ENCODE data around the gene MNT. TPM values are rescaled to one million over a fixed set of nuclear protein-coding genes. Genes with fewer than 3 reads are reported as not detected.

The MNT gene
- total RNA-seq, 1 donor from 2014 or later, result 9.9 TPM

GRCh38 chr17:2435181-2435741 is 34.4 kb upstream of the MNT start:
- Histone ChIP-seq H3K36me3 (peaks cover 71% of the 10 kb centered on the region), H3K27ac (replicated peaks) (no peak overlapping the region), H3K4me3 (no peak overlapping the region), H3K27me3 (ENCODE audit: low read depth) (no peaks in the 10 kb centered on the region), H3K9me3 (replicated peaks) (no peaks in the 10 kb centered on the region), H3K4me1 (no peaks in the 10 kb centered on the region)
- no peak for DNase-seq
- TF ChIP-seq CTCF (IDR thresholded peaks at IDR 0.05; ENCODE audit: borderline replicate concordance), result no peak
- intact Hi-C loops (cut with micrococcal nuclease), result no loop called here

GRCh38 chr17:2433696-2434095 is 32.8 kb upstream of the MNT start:
- Histone ChIP-seq H3K36me3 (peaks cover 55% of the 10 kb centered on the region), H3K4me3 (no peak overlapping the region), H3K27ac (replicated peaks) (no peak overlapping the region), H3K4me1 (no peaks in the 10 kb centered on the region), H3K27me3 (ENCODE audit: low read depth) (no peaks in the 10 kb centered on the region), H3K9me3 (replicated peaks) (no peaks in the 10 kb centered on the region)
- DNase-seq, result no peak
- intact Hi-C loops (cut with micrococcal nuclease), result no loop called here
- TF ChIP-seq CTCF (IDR thresholded peaks at IDR 0.05; ENCODE audit: borderline replicate concordance), result no peak

GRCh38 chr17:2427910-2428309 is 27.1 kb upstream of the MNT start:
- no peaks in the 10 kb centered on the region for H3K27me3 ChIP-seq (ENCODE audit: low read depth)
- no peak for TF ChIP-seq CTCF (IDR thresholded peaks at IDR 0.05; ENCODE audit: borderline replicate concordance)
- H3K4me1 ChIP-seq, result peaks cover 6% of the 10 kb centered on the region
- no peak overlapping the region for H3K4me3 ChIP-seq
- DNase-seq, result no peak
- intact Hi-C loops (cut with micrococcal nuclease), result no loop called here
- H3K36me3 ChIP-seq, result peaks cover 4% of the 10 kb centered on the region
- H3K27ac ChIP-seq (replicated peaks), result no peak overlapping the region
- no peaks in the 10 kb centered on the region for H3K9me3 ChIP-seq (replicated peaks)

GRCh38 chr17:2427215-2427614 is 26.4 kb upstream of the MNT start:
- Histone ChIP-seq H3K4me1 (peaks cover 6% of the 10 kb centered on the region), H3K9me3 (replicated peaks) (no peaks in the 10 kb centered on the region), H3K27me3 (ENCODE audit: low read depth) (no peaks in the 10 kb centered on the region), H3K4me3 (no peak overlapping the region), H3K27ac (replicated peaks) (no peak overlapping the region), H3K36me3 (no peaks in the 10 kb centered on the region)
- no peak for DNase-seq
- intact Hi-C loops (cut with micrococcal nuclease), result no loop called here
- no peak for TF ChIP-seq CTCF (IDR thresholded peaks at IDR 0.05; ENCODE audit: borderline replicate concordance)

GRCh38 chr17:2423271-2423670 is 22.4 kb upstream of the MNT start:
- no peaks in the 10 kb centered on the region for H3K9me3 ChIP-seq (replicated peaks)
- TF ChIP-seq CTCF (IDR thresholded peaks at IDR 0.05; ENCODE audit: borderline replicate concordance), result no peak
- intact Hi-C loops (cut with micrococcal nuclease), result no loop called here
- no peak for DNase-seq
- H3K4me1 ChIP-seq, result peaks cover 26% of the 10 kb centered on the region
- H3K27me3 ChIP-seq (ENCODE audit: low read depth), result no peaks in the 10 kb centered on the region
- peaks cover 21% of the 10 kb centered on the region for H3K36me3 ChIP-seq
- H3K4me3 ChIP-seq, result no peak overlapping the region
- no peak overlapping the region for H3K27ac ChIP-seq (replicated peaks)

Measured in left ventricle myocardium inferior (tissue), 1 donor.